Measurements from ENCODE around the gene COLGALT1.
"Not testable (repeated sequence)": the region's sequence is repeated elsewhere in the genome, so short reads cannot be mapped to it uniquely, and the experiment has no call there.

The COLGALT1 gene

GRCh38 chr19:17580470-17581144 is 25.2 kb downstream of the COLGALT1 start:
- no peak overlapping the region for H3K4me3 ChIP-seq (ENCODE audit: low read depth, low read length)
- TF ChIP-seq CTCF (IDR thresholded peaks at IDR 0.05; ENCODE audit: insufficient read depth, low read depth, low read length, missing control alignments), result no peak
- no peak for DNase-seq (ENCODE audit: low read depth)

GRCh38 chr19:17581211-17581874 is 25.9 kb downstream of the COLGALT1 start:
- no peak overlapping the region for H3K4me3 ChIP-seq (ENCODE audit: low read depth, low read length)
- DNase-seq (ENCODE audit: low read depth), result no peak
- no peak for TF ChIP-seq CTCF (IDR thresholded peaks at IDR 0.05; ENCODE audit: insufficient read depth, low read depth, low read length, missing control alignments)

DNA sequence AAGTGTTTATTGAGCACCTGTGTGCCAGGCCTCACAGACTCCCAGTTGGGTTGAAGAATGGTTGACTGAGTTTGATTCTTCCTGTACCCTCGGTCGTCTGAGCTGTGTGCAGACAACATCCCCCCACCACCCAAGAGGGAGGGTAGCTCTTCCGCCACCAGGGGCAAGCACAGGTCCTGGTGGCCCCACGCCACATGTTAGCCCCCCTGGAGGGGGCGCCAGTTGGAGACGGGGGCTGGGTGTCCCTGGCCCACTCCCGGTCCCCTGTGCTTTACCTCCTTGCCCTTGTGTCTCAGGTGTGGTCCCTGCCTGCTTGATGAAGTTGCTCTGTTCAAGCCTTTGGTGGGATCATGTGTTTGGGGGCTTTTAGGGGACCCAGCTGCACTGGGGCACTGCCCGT is 27.2 kb downstream of the COLGALT1 start:
- TF ChIP-seq CTCF (IDR thresholded peaks at IDR 0.05; ENCODE audit: insufficient read depth, low read depth, low read length, missing control alignments), result no peak
- H3K4me3 ChIP-seq (ENCODE audit: low read depth, low read length), result no peak overlapping the region
- DNase-seq (ENCODE audit: low read depth), result no peak

DNA sequence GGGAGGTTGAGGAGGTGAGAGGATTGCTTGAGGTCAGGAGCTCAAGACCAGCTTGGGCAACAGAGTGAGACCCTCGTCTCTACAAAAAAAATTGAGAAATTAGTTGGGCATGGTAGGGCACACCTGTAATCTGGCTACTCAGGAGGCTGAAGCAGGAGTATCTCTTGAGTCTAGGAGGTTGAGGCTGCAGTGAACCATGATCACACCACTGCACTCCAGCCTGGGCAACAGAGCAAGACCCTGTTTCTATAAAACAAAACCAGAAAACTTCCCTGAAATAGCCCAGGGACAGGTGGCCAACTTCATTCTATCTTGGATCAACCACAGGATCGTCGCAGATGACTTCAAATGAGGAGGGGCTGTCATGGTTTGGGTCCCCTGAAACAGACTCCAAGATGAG is 28.7 kb downstream of the COLGALT1 start:
- DNase-seq (ENCODE audit: low read depth), result no peak
- TF ChIP-seq CTCF (IDR thresholded peaks at IDR 0.05; ENCODE audit: insufficient read depth, low read depth, low read length, missing control alignments), result no peak
- H3K4me3 ChIP-seq (ENCODE audit: low read depth, low read length), result no peak overlapping the region

DNA sequence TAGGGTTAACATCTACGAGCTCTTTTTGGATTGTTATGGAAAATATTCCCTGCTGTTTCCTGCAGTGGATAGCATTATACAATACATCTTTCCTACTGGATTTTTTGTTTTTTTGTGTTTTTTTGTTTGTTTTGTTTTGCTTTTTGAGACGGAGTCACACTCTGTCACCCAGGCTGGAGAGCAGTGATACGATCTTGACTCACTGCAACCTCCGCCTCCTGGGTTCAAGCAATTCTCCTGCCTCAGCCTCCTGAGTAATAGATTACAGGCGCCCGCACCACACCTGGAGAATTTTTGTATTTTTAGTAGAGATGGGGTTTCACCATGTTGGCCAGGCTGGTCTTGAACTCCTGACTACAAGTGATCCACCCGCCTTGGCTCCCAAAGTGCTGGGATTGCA is 29.9 kb downstream of the COLGALT1 start:
- not testable (repeated sequence) for DNase-seq (ENCODE audit: low read depth); H3K4me3 ChIP-seq (ENCODE audit: low read depth, low read length)

- no peak for DNase-seq (ENCODE audit: low read depth)
- H3K4me3 ChIP-seq (ENCODE audit: low read depth, low read length), result no peak overlapping the region
- TF ChIP-seq CTCF (IDR thresholded peaks at IDR 0.05; ENCODE audit: insufficient read depth, low read depth, low read length, missing control alignments), result no peak
Measured at GRCh38 chr19:17590866-17591265, 35.4 kb downstream of the COLGALT1 start.

- not testable (repeated sequence) for H3K4me3 ChIP-seq (ENCODE audit: low read depth, low read length); DNase-seq (ENCODE audit: low read depth)
Measured at GRCh38 chr19:17594296-17594695, 38.8 kb downstream of the COLGALT1 start.

GRCh38 chr19:17598063-17598462 is 42.6 kb downstream of the COLGALT1 start:
- not testable (repeated sequence) for DNase-seq (ENCODE audit: low read depth); H3K4me3 ChIP-seq (ENCODE audit: low read depth, low read length)

Data from GM12865 (cell line).